ENCODE data around the gene CTSW.

CTSW gene

DNA sequence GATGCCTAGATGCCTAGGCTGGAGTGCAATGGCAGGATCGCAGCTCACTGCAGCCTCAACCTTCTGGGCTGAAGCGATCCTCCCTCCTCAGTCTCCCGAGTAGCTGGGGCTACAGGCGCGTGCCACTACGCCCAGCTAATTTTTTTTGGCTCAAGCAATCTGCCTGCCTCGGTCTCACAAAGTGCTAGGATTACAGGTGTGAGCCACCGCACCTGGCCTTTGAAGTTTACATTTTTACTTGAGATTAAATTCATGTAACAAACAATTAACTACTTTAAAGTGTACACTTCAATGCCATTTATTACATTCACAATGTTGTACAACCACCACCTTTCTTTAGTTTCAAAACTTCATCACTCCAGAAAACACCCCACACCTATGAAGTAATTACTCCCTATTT is 24.1 kb downstream of the CTSW start:
- Histone ChIP-seq H3K27ac (no peak overlapping the region), H3K4me3 (no peak overlapping the region)
- DNase-seq (ENCODE audit: low spot score) = no peak
- TF ChIP-seq, protein P1, sequence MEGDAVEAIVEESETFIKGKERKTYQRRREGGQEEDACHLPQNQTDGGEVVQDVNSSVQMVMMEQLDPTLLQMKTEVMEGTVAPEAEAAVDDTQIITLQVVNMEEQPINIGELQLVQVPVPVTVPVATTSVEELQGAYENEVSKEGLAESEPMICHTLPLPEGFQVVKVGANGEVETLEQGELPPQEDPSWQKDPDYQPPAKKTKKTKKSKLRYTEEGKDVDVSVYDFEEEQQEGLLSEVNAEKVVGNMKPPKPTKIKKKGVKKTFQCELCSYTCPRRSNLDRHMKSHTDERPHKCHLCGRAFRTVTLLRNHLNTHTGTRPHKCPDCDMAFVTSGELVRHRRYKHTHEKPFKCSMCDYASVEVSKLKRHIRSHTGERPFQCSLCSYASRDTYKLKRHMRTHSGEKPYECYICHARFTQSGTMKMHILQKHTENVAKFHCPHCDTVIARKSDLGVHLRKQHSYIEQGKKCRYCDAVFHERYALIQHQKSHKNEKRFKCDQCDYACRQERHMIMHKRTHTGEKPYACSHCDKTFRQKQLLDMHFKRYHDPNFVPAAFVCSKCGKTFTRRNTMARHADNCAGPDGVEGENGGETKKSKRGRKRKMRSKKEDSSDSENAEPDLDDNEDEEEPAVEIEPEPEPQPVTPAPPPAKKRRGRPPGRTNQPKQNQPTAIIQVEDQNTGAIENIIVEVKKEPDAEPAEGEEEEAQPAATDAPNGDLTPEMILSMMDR (IDR thresholded peaks at IDR 0.05) = no peak

DNA sequence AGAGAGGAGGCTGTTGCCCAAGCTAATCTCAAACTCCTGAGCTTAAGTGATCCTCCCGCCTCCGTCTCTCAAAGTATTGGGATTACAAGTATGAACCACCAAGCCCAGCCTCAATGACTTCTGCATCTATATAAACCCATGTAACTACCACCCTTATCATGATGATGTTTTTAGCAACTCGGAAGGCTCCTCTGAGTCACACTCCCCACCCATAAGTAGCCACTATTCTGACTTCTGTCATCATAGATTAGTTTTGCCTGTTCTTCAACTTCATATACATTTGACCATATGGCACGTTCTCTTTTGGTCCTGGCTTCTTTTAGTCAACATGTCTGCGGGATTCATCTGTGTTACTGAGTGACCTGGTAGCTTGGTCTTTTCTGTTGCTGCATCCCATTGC is 27.0 kb downstream of the CTSW start:
- Histone ChIP-seq H3K4me3 (no peak overlapping the region), H3K27ac (no peak overlapping the region)
- DNase-seq (ENCODE audit: low spot score) = no peak
- TF ChIP-seq, protein P1 (IDR thresholded peaks at IDR 0.05) = no peak

DNA sequence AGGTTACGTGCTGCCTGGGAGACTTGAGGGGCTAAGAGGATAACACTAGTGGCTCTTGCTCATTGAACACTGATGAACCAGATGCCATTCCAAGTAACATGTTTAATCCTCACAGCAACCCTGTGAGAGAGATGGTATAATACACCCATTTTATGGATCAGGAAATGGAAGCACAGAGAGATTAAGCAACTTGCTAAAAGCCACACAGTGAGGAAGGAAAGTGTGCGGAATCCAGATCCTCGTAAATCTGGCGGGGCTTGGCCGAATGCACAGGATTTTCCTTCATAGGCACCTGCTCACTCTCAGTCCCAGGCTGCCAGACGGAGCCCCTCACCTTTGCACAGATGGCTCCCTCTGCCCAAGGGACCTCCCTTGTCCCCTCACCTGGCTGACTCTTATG is 28.2 kb downstream of the CTSW start:
- TF ChIP-seq, protein P1 (IDR thresholded peaks at IDR 0.05) = no peak
- DNase-seq (ENCODE audit: low spot score) = no peak
- Histone ChIP-seq H3K4me3 (no peak overlapping the region), H3K27ac (no peak overlapping the region)

GRCh38 chr11:65911682-65912568 is 32.3 kb downstream of the CTSW start:
- H3K27ac ChIP-seq = peak overlapping the region; percentile 34 to 62
- TF ChIP-seq, protein P1 (IDR thresholded peaks at IDR 0.05) = no peak
- no peak for DNase-seq (ENCODE audit: low spot score)
- peak overlapping the region; percentile 16 for H3K4me3 ChIP-seq

DNA sequence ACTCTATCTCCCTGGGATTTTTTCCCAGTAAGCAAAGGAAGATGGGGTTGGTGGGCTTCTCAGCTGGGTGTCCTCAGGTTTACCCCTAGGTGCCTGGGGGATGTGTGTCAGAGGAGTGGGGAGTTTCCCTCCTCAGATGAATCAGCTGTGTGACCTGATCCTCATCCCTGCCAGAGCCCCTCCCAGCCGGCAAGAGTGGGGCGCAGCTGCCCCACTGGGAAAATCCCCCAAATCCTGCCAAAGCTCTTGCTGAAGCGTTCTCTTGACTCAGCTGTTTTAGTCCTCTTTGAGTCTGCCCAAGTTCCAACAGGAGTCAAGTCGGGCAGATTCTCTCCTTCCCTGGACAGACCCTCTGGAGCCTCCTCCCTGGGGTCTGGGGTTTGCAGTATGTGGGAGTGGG is 33.2 kb downstream of the CTSW start:
- Histone ChIP-seq H3K27ac (peak overlapping the region; percentile 4 to 7), H3K4me3 (no peak overlapping the region)
- DNase-seq (ENCODE audit: low spot score) = no peak
- TF ChIP-seq, protein P1 (IDR thresholded peaks at IDR 0.05) = no peak

GRCh38 chr11:65915101-65915820 is 35.6 kb downstream of the CTSW start:
- TF ChIP-seq, protein P1 (IDR thresholded peaks at IDR 0.05) = no peak
- Histone ChIP-seq H3K27ac (peak overlapping the region; percentile 96 to 98), H3K4me3 (peak overlapping the region; percentile 82)
- DNase-seq (ENCODE audit: low spot score) = no peak

All from coronary artery (tissue), 2 donors.